ENCODE measurements around the gene IRS1. TPM values are rescaled to one million over a fixed set of nuclear protein-coding genes. Genes with fewer than 3 reads are reported as not detected.

The IRS1 gene
- total and polyA plus RNA-seq, 12 donors, result 10.0 to 55.7 (median 25.0) TPM

DNA sequence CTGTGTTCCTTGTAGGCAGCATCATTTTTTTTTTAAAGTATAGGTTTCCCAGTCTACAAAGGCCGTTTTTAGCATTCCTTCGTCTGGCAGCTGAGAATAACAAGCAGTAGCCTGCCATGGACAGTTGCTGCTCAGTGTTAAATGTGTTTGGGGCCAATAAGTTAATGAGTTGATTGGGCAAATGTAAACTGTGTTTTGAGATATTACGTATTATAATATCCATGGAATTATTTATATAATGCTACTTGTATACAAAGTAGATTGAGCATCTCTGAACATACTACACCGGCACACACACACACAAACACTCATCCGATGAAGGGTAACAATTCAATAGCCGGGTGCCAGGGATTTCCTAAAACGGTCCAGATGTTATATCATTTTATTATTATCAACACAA, 97.2 kb downstream of the IRS1 start:
- 74 to 81% (median 78%) methylated on average over 7 of the region's 7 CpGs for WGBS, 4 donors
- Histone ChIP-seq H3K4me3 (no peak overlapping the region), H3K9me3 (replicated peaks in 1 of 3) (no peaks in the 10 kb centered on the region), H3K27me3 (no peaks in the 10 kb centered on the region), H3K4me1 (replicated peaks in 1 of 2) (peaks cover 0 to 24% of the 10 kb centered on the region in 2 donors), H3K27ac (no peak overlapping the region), H3K36me3 (replicated peaks in 1 of 2) (no peaks in the 10 kb centered on the region)
- intact Hi-C loops (cut with DNase I), result no loop called here
- no peak for TF ChIP-seq POLR2A (IDR thresholded peaks at IDR 0.05)
- TF ChIP-seq, protein P1, sequence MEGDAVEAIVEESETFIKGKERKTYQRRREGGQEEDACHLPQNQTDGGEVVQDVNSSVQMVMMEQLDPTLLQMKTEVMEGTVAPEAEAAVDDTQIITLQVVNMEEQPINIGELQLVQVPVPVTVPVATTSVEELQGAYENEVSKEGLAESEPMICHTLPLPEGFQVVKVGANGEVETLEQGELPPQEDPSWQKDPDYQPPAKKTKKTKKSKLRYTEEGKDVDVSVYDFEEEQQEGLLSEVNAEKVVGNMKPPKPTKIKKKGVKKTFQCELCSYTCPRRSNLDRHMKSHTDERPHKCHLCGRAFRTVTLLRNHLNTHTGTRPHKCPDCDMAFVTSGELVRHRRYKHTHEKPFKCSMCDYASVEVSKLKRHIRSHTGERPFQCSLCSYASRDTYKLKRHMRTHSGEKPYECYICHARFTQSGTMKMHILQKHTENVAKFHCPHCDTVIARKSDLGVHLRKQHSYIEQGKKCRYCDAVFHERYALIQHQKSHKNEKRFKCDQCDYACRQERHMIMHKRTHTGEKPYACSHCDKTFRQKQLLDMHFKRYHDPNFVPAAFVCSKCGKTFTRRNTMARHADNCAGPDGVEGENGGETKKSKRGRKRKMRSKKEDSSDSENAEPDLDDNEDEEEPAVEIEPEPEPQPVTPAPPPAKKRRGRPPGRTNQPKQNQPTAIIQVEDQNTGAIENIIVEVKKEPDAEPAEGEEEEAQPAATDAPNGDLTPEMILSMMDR (IDR thresholded peaks at IDR 0.05), result no peak
- no peak for DNase-seq

DNA sequence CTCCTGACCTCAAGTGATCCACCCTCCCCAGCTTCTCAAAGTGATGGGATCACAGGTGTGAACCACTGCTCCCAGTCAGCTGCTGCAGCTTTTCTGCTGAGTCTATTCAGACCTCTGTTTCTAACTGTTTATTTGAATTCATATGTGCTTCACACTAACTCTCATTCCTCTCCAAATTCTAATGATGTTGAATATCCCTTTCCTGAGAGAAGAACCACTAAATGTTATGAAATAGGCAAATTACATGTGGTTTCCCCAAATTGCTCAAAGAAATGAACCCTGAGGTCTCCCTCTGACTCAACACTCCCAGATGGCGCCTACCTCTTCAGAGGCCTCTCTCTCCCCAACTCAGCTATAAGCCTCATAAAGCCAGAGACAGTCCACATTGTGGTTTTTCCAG, 98.6 kb downstream of the IRS1 start:
- Histone ChIP-seq H3K4me1 (replicated peaks in 1 of 2) (peaks cover 0 to 24% of the 10 kb centered on the region in 2 donors), H3K4me3 (no peak overlapping the region), H3K27ac (no peak overlapping the region), H3K27me3 (no peaks in the 10 kb centered on the region), H3K9me3 (replicated peaks in 1 of 3) (no peaks in the 10 kb centered on the region), H3K36me3 (replicated peaks in 1 of 2) (no peaks in the 10 kb centered on the region)
- intact Hi-C loops (cut with DNase I), result no loop called here
- no peak for TF ChIP-seq POLR2A (IDR thresholded peaks at IDR 0.05)
- TF ChIP-seq, protein P1 (IDR thresholded peaks at IDR 0.05), result no peak
- WGBS, 4 donors, result 78 to 100% (median 88%) methylated on average over 1 of the region's 1 CpG
- DNase-seq, result no peak

DNA sequence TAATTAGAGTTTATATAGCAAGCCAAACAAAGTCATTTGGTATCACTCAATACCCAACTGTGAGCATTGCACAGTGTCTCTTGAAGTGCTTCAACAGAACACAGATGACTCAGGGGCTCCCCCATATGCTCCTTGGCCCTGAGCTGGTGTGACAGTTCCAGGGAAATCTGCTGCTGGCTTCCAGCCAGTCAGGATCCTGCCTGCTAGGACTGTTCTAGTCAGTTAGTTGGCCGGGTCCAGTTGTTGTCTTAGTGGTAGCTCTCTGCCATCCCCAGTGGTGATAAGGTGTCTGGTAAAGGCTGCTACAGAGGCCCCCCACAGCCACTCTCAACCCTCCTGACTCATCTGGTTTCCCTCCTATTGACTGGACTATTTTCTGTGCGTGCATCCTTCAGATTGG, 100.3 kb downstream of the IRS1 start:
- peak; percentile 68 to 93 (median 84) for DNase-seq
- Histone ChIP-seq H3K9me3 (replicated peaks in 1 of 3) (no peaks in the 10 kb centered on the region), H3K4me1 (replicated peaks in 1 of 2) (peaks cover 0 to 26% of the 10 kb centered on the region in 2 donors), H3K4me3 (no peak overlapping the region), H3K36me3 (replicated peaks in 1 of 2) (no peaks in the 10 kb centered on the region), H3K27ac (no peak overlapping the region), H3K27me3 (no peaks in the 10 kb centered on the region)
- TF ChIP-seq POLR2A (IDR thresholded peaks at IDR 0.05), result no peak
- TF ChIP-seq, protein P1 (IDR thresholded peaks at IDR 0.05), result peak in 2 of 6 experiments; percentile 13 to 25
- intact Hi-C loops (cut with DNase I), result no loop called here
- 29 to 71% (median 58%) methylated on average over 2 of the region's 2 CpGs for WGBS, 4 donors

DNA sequence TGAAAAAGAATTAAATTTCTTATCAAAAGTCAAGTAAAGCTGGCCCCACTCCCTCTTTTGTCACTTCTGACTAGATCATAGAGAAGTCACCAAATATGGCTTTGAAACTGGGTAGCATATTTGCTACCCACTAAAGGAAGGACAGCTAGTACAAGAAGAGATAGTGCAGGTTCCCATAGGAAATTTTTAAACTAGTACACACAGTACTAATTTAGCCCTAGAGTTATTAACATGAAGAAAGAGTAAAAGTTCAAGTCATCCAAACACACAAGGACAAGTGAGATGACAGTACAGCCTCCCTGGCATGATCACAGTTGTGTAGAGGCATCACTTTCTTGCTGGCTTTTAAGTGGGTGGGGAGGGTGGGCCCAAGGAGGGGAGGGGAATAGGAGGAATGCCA, 100.9 kb downstream of the IRS1 start:
- intact Hi-C loops (cut with DNase I), result no loop called here
- Histone ChIP-seq H3K4me3 (no peak overlapping the region), H3K4me1 (replicated peaks in 1 of 2) (peaks cover 3 to 30% of the 10 kb centered on the region in 2 donors)

More for the DNA sequence above, 100.9 kb downstream of the IRS1 start:
- Histone ChIP-seq H3K27ac (no peak overlapping the region), H3K36me3 (replicated peaks in 1 of 2) (no peaks in the 10 kb centered on the region), H3K9me3 (replicated peaks in 1 of 3) (no peaks in the 10 kb centered on the region), H3K27me3 (no peaks in the 10 kb centered on the region)
- no peak for DNase-seq
- TF ChIP-seq POLR2A (IDR thresholded peaks at IDR 0.05), result no peak
- TF ChIP-seq, protein P1 (IDR thresholded peaks at IDR 0.05), result no peak
